ENCODE results near the gene NRL. TPM values are rescaled to one million over a fixed set of nuclear protein-coding genes. Genes with fewer than 3 reads are reported as not detected.

Gene NRL
- total RNA-seq, 1 experiment from 2014 or later, result 2.5 TPM

- Histone ChIP-seq H4K8ac (replicated peaks; ENCODE audit: insufficient read length, low read depth, low read length) (no peak overlapping the region), H3K4me2 (ENCODE audit: insufficient read depth, insufficient read length, low read length) (no peak overlapping the region), H4K5ac (ENCODE audit: insufficient read length, low read depth, low read length) (no peak overlapping the region), H3T11ph (ENCODE audit: low read length) (no peak overlapping the region), H4K91ac (ENCODE audit: insufficient read length, low read depth, low read length) (no peak overlapping the region), H3K14ac (ENCODE audit: insufficient read depth, low read length) (no peak overlapping the region), H3K27ac (ENCODE audit: insufficient read length, low read depth, low read length) (no peak overlapping the region), H2BK15ac (ENCODE audit: low read depth, low read length) (no peak overlapping the region), H2AK5ac (ENCODE audit: insufficient read length, low read length) (no peak overlapping the region), H3K18ac (ENCODE audit: insufficient read length, low read depth, low read length) (no peak overlapping the region), H2BK120ac (ENCODE audit: low read depth, low read length, poor library complexity, severe bottlenecking) (no peak overlapping the region), H3K79me2 (ENCODE audit: insufficient read depth, low read length) (no peaks in the 10 kb centered on the region), H3K4ac (ENCODE audit: low read depth, low read length) (no peak overlapping the region), H4K20me1 (ENCODE audit: control insufficient read depth, insufficient read depth, insufficient read length) (no peaks in the 10 kb centered on the region), H3K9me3 (ENCODE audit: control insufficient read depth, low read depth, low read length) (no peaks in the 10 kb centered on the region), H3K23me2 (ENCODE audit: insufficient read length, low read depth, low read length, poor library complexity, severe bottlenecking) (peaks cover 10% of the 10 kb centered on the region), H3K9ac (ENCODE audit: extremely low read depth, insufficient read length, low read length) (no peak overlapping the region), H2AFZ (ENCODE audit: low read length) (no peak overlapping the region), H3K79me1 (ENCODE audit: insufficient read depth, low read depth, low read length, poor library complexity, severe bottlenecking) (no peaks in the 10 kb centered on the region), H3K4me1 (ENCODE audit: insufficient read depth, low read length) (no peaks in the 10 kb centered on the region), H2BK20ac (ENCODE audit: low read depth, low read length, poor library complexity, severe bottlenecking) (no peak overlapping the region), H3K23ac (ENCODE audit: insufficient read length, low read depth, low read length) (no peak overlapping the region), H2BK5ac (ENCODE audit: insufficient read length, low read length) (no peak overlapping the region), H3K27me3 (ENCODE audit: insufficient read depth, low read length) (no peaks in the 10 kb centered on the region), H2BK12ac (ENCODE audit: insufficient read length, low read depth, low read length) (no peak overlapping the region), H3K56ac (ENCODE audit: insufficient read length, low read depth, low read length) (no peak overlapping the region)
- Mint-ChIP-seq H3K27me3 (ENCODE audit: low read depth) (no peaks in the 10 kb centered on the region), H3K9me3 (0 out of 5 replicates have a peak, but pooled peaks cover 0 to 2% of the 10 kb centered on the region in 2 experiments), H3K27ac (no peak overlapping the region), H3K36me3 (ENCODE audit: insufficient read depth in 1 of 3, low read depth in 3 of 3) (peaks cover 10 to 19% (median 13%) of the 10 kb centered on the region in 3 experiments), H3K4me1 (peaks cover 18 to 20% of the 10 kb centered on the region in 2 experiments), H3K4me3 (no peak overlapping the region)
- no CpG with 5 or more reads among the region's 1 CpG for WGBS (ENCODE audit: extremely low coverage, insufficient read length, low lambda C conversion rate)
- no peak for TF ChIP-seq CTCF (conservative IDR thresholded peaks at IDR 0.05)
- no peak for DNase-seq
Observed at GRCh38 chr14:24133735-24134134, 19.0 kb upstream of the NRL start.

Measured in H9 (cell line).